Epidermal melanocyte (primary cell): ENCODE results near the gene KCNMB2.
"Not testable (repeated sequence)": the region's sequence is repeated elsewhere in the genome, so short reads cannot be mapped to it uniquely, and the experiment has no call there.

Source experiments
- DNase-seq: peaks from one replicate; pipeline ENCODE4 v3.0.0; 2011; ENCODE audit warnings: low spot score; ENCODE audit not compliant: insufficient read length

The KCNMB2 gene

GRCh38 chr3:178690571-178690970, 154.3 kb downstream of the KCNMB2 start:
- no peak for DNase-seq

DNA sequence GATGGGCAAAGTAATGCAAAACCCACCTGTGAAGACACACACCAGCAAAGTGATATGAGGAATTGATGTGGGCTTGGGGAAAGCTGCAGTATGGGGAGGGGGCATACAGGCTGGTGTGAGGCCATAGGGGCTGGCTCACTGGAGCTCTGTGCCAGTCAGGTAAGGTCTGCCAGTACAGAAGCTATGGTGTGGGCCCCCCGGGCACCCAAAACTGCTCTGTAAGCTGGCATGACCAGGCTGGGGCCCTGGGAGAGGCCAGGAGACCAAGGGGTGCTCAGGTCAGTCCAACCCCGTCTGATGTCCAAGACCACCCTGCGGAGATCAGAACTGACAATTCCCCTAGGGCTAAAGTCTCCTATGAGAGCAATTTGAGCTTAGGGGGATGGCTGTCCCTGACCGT, 163.1 kb downstream of the KCNMB2 start:
- DNase-seq: no peak

- no peak for DNase-seq
Measured at GRCh38 chr3:178699810-178700209, 163.6 kb downstream of the KCNMB2 start.

DNA sequence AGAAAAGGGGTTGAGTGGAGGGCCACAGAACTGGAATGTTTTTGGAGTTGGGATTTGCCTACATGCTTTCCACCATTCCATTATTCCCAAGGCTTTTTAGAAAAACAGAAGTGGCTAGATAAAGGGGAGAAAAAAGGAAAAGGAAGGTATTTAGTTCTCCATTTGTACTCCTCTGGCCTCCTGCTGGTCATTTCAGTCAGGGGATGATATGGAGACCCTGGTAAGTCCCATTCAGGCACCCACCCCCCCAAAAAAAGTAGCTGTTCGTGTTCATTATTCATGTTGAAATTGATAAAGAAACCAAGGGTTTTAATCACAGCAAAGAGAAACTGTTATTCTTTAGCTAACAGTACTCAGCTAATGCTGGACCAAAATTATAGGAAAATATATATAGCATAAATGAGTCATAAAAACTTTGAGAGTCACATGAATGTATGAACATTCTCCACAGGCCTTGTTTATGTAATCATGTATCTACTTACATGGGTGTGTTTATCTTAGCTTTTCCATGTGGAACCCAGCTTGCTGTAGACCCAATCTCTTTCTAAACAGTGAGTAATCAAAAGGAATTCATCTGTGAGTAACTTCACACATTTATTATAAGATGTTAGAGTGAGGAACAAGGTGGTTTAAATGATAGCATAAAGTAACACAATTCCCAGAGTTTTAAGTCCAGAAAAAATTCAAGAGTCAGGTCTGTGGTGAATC, 167.2 kb downstream of the KCNMB2 start:
- no peak for DNase-seq

GRCh38 chr3:178705925-178706324, 169.7 kb downstream of the KCNMB2 start:
- DNase-seq: no peak

DNA sequence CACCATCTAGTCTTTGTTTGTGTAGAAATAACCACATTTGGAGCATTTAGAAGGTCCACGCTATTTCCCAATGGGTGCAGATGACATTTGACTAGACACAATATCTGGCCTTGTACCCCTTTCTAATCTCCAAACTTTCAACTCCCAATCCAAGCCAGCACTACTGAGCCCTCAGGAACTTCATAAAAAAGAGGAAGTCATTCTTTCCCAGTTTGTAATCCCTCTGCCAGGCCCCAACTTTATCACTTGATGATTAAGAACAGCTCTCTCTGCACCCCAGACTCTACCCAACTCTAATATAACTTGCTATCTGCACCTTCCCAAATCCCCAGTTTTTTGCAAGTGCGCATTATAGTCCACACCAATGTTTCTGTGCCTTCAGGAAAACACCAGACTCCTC, 170.2 kb downstream of the KCNMB2 start:
- DNase-seq: no peak

DNA sequence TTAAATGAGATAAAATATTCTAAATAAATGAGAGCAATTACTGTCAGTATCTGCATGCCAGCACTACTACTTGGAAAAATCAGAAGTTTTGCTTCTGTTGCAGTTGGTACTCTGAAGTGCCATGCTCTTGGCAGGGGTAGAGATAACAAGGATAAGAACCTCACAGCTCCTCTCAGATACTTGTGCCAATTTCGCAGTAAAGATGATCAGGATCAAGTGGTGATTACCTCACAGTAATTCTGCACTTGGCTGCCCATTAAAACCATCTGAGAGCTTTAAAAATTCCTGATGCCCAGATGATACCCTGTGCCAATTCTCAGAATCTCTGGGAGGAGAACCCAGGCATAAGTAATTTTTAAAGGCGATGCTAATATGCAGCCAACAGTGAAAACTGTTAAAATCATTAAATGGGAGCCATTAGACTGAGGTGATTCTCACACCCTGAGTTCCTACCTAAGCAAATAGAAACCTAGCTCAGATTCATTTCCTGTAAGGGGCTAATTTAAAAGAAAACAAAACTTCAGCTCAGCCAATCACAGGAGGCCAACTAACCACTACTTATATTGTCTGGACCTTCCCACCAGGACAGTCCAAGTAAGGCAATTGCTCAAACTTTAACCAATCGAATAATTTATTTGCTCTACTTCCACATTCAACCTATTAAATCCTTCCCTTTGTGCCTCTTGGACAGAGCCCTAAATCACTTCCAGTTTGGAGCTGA, 171.2 kb downstream of the KCNMB2 start:
- no peak for DNase-seq

- no peak for DNase-seq
Measured at GRCh38 chr3:178709051-178709450, 172.8 kb downstream of the KCNMB2 start.

DNA sequence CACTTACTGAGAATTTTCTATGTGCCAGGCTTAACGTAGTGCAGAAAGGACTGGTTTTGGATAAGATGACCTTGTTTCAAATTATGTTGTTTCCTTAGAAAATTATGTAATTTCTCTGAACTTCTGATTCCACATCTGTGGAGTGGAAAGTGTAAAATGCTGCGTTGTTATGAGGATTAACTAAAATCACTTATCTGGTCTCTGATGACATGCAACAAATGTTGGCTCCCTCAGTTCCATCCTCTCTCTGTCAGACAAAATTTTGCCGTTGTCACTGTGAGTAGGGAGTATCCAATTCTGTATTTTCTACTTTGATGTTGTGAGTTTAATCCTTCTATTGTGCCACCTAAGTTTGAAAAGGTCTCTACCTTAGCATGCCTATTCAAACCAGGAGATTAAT, 175.5 kb downstream of the KCNMB2 start:
- DNase-seq: no peak

- DNase-seq: no peak
Measured at GRCh38 chr3:178712247-178712646, 176.0 kb downstream of the KCNMB2 start.

GRCh38 chr3:178714925-178715832, 178.9 kb downstream of the KCNMB2 start:
- DNase-seq: no peak

- no peak for DNase-seq
Measured at GRCh38 chr3:178718995-178719635, 182.9 kb downstream of the KCNMB2 start.

- DNase-seq: no peak
Measured at GRCh38 chr3:178732824-178733223, 196.6 kb downstream of the KCNMB2 start.

DNA sequence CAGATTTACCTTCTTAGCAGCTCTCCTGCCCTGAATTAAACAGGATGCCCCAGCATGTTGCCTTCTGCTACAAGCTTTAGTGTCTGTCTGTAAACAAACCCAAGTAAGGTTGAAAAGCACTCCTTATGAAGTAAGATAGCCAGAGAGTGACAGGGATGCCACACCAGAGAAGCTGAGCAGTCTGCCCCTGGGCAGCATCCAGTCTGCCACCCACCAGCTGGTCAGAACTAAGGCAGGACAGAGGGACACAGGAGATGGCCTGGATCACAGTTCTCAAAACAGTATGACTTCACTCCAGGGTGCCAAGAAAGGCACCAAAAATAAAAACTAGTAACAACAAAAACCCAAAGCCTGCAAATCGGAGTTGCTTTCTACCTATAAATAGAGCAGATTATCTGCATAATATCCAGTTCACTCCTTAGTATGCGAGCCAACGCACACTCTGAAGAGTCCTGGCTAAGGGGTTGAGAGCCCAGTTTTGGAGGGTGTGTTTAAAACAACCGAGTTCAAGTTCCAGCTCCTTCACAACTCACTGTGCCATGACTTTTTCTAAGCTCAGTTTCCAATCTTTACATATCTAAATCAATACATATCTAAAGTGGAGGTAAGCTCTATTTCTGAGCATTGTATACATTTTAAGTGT, 198.9 kb downstream of the KCNMB2 start:
- no peak for DNase-seq

- DNase-seq: no peak
Measured at GRCh38 chr3:178736300-178736699, 200.1 kb downstream of the KCNMB2 start.

GRCh38 chr3:178739720-178740119, 203.5 kb downstream of the KCNMB2 start:
- no peak for DNase-seq

DNA sequence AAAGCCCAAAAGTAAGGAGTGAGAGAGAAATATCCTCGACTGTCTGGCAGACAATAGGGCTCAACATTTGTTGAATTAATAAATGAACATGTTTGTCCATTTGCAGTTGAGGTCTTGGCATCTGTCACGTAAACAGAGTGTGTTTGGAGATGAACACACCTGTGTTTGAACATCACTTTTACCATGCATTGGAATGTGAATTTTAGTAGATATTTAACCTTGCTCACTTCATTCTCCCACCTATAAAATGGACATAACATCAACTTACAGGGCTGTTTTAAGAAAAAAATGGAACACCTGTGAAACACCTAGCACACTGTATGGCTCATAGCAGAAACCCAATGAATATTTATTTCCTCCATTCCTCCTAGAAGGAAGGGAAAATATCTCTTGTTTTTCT, 204.8 kb downstream of the KCNMB2 start:
- no peak for DNase-seq

DNA sequence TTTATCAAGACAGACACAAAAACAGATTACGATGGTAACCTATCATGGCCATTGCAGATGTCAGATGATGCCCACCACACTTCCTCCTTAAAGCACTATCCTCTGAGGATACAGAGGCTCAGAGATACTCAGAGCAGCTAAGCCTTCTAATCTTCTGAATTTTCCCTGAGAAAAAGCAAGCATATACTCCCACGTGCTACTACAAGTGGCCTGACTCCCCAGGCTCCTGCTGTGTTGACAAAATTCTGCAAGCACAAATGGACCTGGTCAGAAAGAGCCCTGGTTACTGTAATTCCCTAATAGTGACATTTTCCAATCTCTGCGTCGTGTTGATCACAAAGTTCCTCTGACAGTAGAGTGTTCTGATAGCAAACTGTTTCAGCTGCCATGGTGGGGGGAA, 207.1 kb downstream of the KCNMB2 start:
- DNase-seq: no peak

DNA sequence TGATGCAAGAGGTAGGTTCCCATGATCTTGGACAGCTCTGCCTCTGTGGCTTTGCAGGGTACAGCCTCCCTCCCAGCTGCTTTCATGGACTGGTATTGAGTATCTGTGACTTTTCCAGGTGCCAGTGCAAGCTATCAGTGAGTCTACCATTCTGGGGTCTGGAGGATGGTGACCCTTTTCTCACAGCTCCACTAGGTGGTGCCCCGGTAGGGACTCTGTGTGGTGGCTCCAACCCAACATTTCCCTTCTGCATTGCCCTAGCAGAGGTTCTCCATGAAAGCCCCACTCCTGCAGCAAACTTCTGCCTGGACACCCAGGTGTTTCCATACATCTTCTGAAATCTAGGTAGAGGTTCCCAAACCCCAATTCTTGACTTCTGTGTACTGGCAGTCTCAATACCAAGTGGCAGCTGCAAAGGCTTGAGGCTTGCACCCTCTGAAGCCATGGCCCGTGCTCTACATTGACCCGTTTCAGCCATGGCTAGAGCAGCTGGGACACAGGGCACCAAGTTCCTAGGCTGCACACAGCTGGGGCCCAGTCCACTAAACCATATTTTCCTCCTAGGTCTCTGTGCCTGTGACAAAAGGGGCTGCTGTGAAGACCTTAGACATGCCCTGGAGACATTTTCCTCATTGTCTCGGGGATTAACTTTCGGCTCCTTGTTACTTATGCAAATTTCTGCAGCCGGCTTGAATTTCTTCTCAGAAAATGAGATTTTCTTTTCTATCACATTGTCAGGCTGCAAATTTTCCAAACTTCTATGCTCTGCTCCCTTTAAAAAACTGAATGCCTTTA, 209.8 kb downstream of the KCNMB2 start:
- DNase-seq: not testable (repeated sequence)

DNA sequence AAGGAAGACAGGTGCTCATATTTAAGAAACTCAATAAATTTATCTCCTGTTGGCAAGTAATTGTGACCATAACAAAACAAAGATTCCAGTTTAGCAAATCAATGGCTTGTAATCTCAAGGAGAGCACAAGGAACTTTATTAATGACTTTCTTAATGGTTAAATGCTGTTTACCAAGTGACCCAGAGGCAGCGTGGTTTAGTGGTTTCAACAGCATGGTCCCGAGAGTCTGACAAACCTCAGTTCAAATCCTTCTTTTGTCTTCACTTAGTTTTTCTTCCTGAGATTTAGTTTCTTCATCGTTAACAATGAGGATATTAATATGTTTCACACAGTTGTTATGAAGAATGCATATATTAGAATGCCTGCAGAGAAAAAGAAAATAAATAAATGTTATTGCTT, 212.6 kb downstream of the KCNMB2 start:
- DNase-seq: no peak
